PC-9 (cell line): Measurements from ENCODE around the gene RABL2A.
"Not testable (repeated sequence)": the region's sequence is repeated elsewhere in the genome, so short reads cannot be mapped to it uniquely, and the experiment has no call there.

Source experiments
- CTCF ChIP-seq: fragments of 200-600 bp; sonication (generic); conservative IDR thresholded peaks from 2 replicates; pipeline ENCODE4 v1.6.1; 2017; ENCODE audit warnings: mixed run types, antibody characterized with exemption, mild to moderate bottlenecking, moderate library complexity
- EZH2 ChIP-seq: fragments of 200-600 bp; sonication (generic); IDR thresholded peaks from 2 replicates; pipeline ENCODE4 v1.8.0; 2017; ENCODE audit warnings: antibody characterized with exemption, low read depth

GRCh38 chr2:113582473-113582872, 44.6 kb upstream of the RABL2A start:
- TF ChIP-seq EZH2, CTCF: not testable (repeated sequence)
